ENCODE data around the gene ELFN1. TPM values are rescaled to one million over a fixed set of nuclear protein-coding genes. Genes with fewer than 3 reads are reported as not detected.

The ELFN1 gene
- total and polyA plus RNA-seq, 10 of the 15 experiments (the other 5 are each of a cell fraction or from before 2014, with no cell fraction given), result 0.04 TPM; not detected in 9

DNA sequence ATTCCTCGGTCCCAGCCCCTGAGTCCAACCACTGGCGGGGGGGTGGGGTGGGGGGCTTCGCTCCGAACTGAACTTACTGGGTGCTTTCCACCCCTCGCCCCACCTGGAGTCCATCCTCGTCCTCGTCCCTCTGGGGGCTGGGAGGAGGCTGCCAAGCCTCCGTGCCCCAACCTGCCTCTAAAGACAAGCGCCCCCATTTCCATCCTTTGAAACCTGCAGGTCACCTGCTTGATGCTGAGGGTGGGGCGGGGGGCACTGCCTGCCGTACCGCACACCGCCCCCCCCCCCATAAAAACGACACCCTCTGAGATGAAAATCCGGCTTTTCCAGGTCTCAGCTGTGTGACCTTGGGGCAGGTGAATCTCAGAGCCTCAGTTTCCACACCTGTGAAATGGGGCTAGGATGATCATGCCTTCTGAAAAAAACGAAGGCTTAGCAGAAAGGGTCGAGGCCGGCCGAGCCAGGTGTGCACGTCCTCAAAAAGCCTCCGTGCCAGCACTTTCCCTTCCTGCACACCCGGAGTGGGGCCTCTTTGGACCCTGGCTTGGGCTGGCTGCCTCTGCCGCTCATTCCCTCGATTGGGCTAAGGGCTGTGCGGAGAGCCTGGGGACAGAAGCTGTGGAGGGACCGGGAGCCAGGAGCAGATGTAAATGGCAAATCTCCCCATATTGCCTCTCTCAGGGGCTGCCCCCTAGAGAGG is 967 bp downstream of the ELFN1 start (continued):
- TF ChIP-seq, protein P1, sequence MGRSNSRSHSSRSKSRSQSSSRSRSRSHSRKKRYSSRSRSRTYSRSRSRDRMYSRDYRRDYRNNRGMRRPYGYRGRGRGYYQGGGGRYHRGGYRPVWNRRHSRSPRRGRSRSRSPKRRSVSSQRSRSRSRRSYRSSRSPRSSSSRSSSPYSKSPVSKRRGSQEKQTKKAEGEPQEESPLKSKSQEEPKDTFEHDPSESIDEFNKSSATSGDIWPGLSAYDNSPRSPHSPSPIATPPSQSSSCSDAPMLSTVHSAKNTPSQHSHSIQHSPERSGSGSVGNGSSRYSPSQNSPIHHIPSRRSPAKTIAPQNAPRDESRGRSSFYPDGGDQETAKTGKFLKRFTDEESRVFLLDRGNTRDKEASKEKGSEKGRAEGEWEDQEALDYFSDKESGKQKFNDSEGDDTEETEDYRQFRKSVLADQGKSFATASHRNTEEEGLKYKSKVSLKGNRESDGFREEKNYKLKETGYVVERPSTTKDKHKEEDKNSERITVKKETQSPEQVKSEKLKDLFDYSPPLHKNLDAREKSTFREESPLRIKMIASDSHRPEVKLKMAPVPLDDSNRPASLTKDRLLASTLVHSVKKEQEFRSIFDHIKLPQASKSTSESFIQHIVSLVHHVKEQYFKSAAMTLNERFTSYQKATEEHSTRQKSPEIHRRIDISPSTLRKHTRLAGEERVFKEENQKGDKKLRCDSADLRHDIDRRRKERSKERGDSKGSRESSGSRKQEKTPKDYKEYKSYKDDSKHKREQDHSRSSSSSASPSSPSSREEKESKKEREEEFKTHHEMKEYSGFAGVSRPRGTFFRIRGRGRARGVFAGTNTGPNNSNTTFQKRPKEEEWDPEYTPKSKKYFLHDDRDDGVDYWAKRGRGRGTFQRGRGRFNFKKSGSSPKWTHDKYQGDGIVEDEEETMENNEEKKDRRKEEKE (IDR thresholded peaks at IDR 0.05), result no peak
- TF ChIP-seq HCFC1 (IDR thresholded peaks at IDR 0.05; ENCODE audit: low read length) (no peak), EGR1 (IDR thresholded peaks at IDR 0.05; ENCODE audit: borderline replicate concordance in 1 of 2, low read depth in 2 of 2, low read length in 2 of 2) (no peak), MYB (IDR thresholded peaks at IDR 0.05; ENCODE audit: borderline replicate concordance, low read depth, low read length) (no peak), GATAD2B (conservative IDR thresholded peaks at IDR 0.05; ENCODE audit: low read depth) (no peak), ZSCAN29 (IDR thresholded peaks at IDR 0.05) (no peak), ZNF274 (IDR thresholded peaks at IDR 0.05; ENCODE audit: insufficient read depth, insufficient read length) (no peak), TARDBP (IDR thresholded peaks at IDR 0.05; ENCODE audit: borderline replicate concordance) (no peak), PML (IDR thresholded peaks at IDR 0.05; ENCODE audit: low read length) (no peak), KAT2A (conservative IDR thresholded peaks at IDR 0.05; ENCODE audit: control insufficient read depth, low read depth, low read length) (no peak)
- TF ChIP-seq, protein P2, sequence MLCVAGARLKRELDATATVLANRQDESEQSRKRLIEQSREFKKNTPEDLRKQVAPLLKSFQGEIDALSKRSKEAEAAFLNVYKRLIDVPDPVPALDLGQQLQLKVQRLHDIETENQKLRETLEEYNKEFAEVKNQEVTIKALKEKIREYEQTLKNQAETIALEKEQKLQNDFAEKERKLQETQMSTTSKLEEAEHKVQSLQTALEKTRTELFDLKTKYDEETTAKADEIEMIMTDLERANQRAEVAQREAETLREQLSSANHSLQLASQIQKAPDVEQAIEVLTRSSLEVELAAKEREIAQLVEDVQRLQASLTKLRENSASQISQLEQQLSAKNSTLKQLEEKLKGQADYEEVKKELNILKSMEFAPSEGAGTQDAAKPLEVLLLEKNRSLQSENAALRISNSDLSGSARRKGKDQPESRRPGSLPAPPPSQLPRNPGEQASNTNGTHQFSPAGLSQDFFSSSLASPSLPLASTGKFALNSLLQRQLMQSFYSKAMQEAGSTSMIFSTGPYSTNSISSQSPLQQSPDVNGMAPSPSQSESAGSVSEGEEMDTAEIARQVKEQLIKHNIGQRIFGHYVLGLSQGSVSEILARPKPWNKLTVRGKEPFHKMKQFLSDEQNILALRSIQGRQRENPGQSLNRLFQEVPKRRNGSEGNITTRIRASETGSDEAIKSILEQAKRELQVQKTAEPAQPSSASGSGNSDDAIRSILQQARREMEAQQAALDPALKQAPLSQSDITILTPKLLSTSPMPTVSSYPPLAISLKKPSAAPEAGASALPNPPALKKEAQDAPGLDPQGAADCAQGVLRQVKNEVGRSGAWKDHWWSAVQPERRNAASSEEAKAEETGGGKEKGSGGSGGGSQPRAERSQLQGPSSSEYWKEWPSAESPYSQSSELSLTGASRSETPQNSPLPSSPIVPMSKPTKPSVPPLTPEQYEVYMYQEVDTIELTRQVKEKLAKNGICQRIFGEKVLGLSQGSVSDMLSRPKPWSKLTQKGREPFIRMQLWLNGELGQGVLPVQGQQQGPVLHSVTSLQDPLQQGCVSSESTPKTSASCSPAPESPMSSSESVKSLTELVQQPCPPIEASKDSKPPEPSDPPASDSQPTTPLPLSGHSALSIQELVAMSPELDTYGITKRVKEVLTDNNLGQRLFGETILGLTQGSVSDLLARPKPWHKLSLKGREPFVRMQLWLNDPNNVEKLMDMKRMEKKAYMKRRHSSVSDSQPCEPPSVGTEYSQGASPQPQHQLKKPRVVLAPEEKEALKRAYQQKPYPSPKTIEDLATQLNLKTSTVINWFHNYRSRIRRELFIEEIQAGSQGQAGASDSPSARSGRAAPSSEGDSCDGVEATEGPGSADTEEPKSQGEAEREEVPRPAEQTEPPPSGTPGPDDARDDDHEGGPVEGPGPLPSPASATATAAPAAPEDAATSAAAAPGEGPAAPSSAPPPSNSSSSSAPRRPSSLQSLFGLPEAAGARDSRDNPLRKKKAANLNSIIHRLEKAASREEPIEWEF (IDR thresholded peaks at IDR 0.05; ENCODE audit: insufficient replicate concordance, low read depth, low read length), result no peak
- TF ChIP-seq, protein P3, sequence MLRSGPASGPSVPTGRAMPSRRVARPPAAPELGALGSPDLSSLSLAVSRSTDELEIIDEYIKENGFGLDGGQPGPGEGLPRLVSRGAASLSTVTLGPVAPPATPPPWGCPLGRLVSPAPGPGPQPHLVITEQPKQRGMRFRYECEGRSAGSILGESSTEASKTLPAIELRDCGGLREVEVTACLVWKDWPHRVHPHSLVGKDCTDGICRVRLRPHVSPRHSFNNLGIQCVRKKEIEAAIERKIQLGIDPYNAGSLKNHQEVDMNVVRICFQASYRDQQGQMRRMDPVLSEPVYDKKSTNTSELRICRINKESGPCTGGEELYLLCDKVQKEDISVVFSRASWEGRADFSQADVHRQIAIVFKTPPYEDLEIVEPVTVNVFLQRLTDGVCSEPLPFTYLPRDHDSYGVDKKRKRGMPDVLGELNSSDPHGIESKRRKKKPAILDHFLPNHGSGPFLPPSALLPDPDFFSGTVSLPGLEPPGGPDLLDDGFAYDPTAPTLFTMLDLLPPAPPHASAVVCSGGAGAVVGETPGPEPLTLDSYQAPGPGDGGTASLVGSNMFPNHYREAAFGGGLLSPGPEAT (IDR thresholded peaks at IDR 0.05; ENCODE audit: low read depth), result no peak

All from GM12878 (cell line).